ENCODE data around the gene THTPA.

DNA sequence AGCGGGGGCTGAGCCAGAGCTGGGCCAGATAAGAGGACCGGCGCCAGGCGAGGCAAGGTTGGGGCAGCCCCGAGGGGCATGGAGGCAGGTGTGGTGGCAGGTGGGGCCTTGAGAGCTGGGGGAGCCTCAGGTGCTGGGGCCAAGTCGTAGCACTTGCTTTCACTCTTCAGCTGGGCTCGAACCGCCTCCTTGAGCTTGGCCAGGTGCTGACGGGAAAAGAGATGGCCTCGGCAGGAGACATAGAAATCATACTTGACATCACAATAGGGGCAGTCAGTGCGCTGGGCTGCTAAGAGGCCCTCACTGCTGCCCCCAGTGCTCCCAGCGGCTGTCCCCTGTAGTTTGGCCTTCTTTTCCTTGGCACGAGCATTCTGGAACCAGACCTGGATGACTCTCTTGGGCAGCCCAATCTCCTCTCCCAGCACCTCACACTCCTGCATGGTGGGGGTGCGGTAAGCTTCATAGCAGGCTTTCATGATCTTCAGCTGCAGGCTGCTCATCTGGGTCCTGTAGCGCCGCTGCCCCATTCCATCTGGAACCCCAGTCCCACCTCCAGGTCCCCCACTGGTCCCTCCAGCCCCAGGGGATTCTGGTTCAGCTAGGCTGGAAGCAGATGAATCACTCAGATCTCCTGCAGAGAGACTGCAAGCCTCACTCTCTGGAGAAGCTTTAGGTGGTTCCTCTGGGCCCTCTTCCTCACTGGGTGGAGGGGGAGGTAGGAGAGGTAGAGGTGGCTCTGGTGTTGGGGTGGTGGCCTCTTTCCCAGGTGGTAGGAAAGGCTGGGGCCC is 32.6 kb upstream of the THTPA start:
- TF ChIP-seq POLR2A (IDR thresholded peaks at IDR 0.05; ENCODE audit: low read depth, low read length) (no peak), POLR2AphosphoS5 (IDR thresholded peaks at IDR 0.05; ENCODE audit: low read depth, low read length) (no peak)
